CD4-positive, alpha-beta memory T cell (primary cell): ENCODE measurements around the gene OBSCN. TPM values are rescaled to one million over a fixed set of nuclear protein-coding genes. Genes with fewer than 3 reads are reported as not detected.

Experiments
- CTCF ChIA-PET: fragments of 350-600 bp; sonication (Branson Sonifier 250); formaldehyde crosslinking; loops from one replicate; lab custom pipeline; 2021; ENCODE audit warnings: inconsistent platforms; ENCODE audit not compliant: partially characterized antibody; lab: Charles Lee
- POLR2A ChIA-PET: fragments of 350-600 bp; sonication (Branson Sonifier 250); formaldehyde crosslinking; loops from one replicate; lab custom pipeline; 2021; ENCODE audit not compliant: partially characterized antibody; lab: Charles Lee
- DNase-seq, 5 donors: peaks; one replicate each; pipeline versions ENCODE4 v3.0.0 to v3.0.0-alpha.2; 2020 to 2022; ENCODE audit warnings: mixed read lengths in 1 of 5
- H3K27ac ChIP-seq: one replicate; pipeline ENCODE4 v1.7.0; 2013; ENCODE audit warnings: low read depth, low read length
- H3K27me3 ChIP-seq: 2 replicates; pipeline ENCODE4 v1.7.0; 2013; ENCODE audit warnings: mild to moderate bottlenecking, low read length, moderate library complexity; ENCODE audit not compliant: insufficient read depth
- H3K36me3 ChIP-seq: 2 replicates; pipeline ENCODE4 v1.7.0; 2013; ENCODE audit warnings: mild to moderate bottlenecking, low read length, moderate library complexity; ENCODE audit not compliant: insufficient read depth
- H3K4me1 ChIP-seq: 2 replicates; pipeline ENCODE4 v1.7.0; 2013; ENCODE audit warnings: mild to moderate bottlenecking, low read length, moderate library complexity; ENCODE audit not compliant: insufficient read depth
- H3K4me3 ChIP-seq, 2 donors: one replicate each; pipeline ENCODE4 v1.7.0; 2013; ENCODE audit warnings: low read length in 2 of 2, mild to moderate bottlenecking in 1 of 2
- H3K9me3 ChIP-seq, 2 donors: one replicate each; pipeline ENCODE4 v1.7.0; 2013; ENCODE audit warnings: low read length in 2 of 2, control low read depth in 1 of 2; ENCODE audit not compliant: control insufficient read depth in 1 of 2
- H3K27ac Mint-ChIP-seq, 7 donors: one replicate each; pipeline ENCODE4 v1.8.0; 2020 to 2021; ENCODE audit warnings: mixed read lengths in 7 of 7, mild to moderate bottlenecking in 6 of 7, inconsistent platforms in 3 of 7, moderate library complexity in 3 of 7
- H3K27me3 Mint-ChIP-seq, 2 donors: one replicate each; pipeline ENCODE4 v1.8.0; 2020 to 2021; ENCODE audit warnings: mixed read lengths in 2 of 2
- H3K36me3 Mint-ChIP-seq, 2 donors: one replicate each; pipeline ENCODE4 v1.8.0; 2020 to 2021; ENCODE audit warnings: mixed read lengths in 2 of 2, inconsistent platforms in 1 of 2, mild to moderate bottlenecking in 1 of 2
- H3K4me1 Mint-ChIP-seq, 4 donors: one replicate each; pipeline ENCODE4 v1.8.0; 2020 to 2021; ENCODE audit warnings: mixed read lengths in 4 of 4, mild to moderate bottlenecking in 1 of 4
- H3K4me3 Mint-ChIP-seq, 8 donors: one replicate each; pipeline ENCODE4 v1.8.0; 2020 to 2021; ENCODE audit warnings: mixed read lengths in 8 of 8, mild to moderate bottlenecking in 7 of 8, moderate library complexity in 6 of 8, inconsistent platforms in 3 of 8
- H3K9me3 Mint-ChIP-seq, 8 donors: one replicate each; pipeline ENCODE4 v1.8.0; 2020 to 2021; ENCODE audit warnings: mixed read lengths in 8 of 8, mild to moderate bottlenecking in 5 of 8, inconsistent platforms in 3 of 8, moderate library complexity in 1 of 8
- intact Hi-C: fragments of 100-400 bp; cut with micrococcal nuclease; formaldehyde crosslinking; loops from one replicate; pipeline ENCODE4 v1.15.1; 2023
- polyA plus RNA-seq, 2 donors: library from polyadenylated mRNA; unstranded; fragments of 300-500 nt; fragmentation: Illumina TruSeq; gene quantifications; one replicate each; pipeline ENCODE4 v1.2.3, GENCODE V29; 2021
- total RNA-seq, 2 experiments: library from RNA; stranded (reverse); gene quantifications; one replicate each; pipeline ENCODE4 v1.2.3, GENCODE V29; 2021

Gene OBSCN
- total and polyA plus RNA-seq, 4 experiments from 2014 or later: 0.19 to 91.4 (median 39.8) TPM

GRCh38 chr1:228165372-228166169 lies 42.3 kb upstream of the OBSCN start, which contains the start of gene IBA57:
Gene IBA57, plus strand, starts transcription at chr1:228165804. Its CDS starts 13 bp downstream, at chr1:228165817.
- H3K9me3 ChIP-seq: no peaks in the 10 kb centered on the region
- H3K4me3 Mint-ChIP-seq: peak within 1 kb of the TSS; percentile 90 to 98 (median 92)
- H3K4me1 ChIP-seq: peaks cover 38% of the 10 kb centered on the region
- intact Hi-C loops: loop anchor here (1.0 to 10.0 kb wide), 15 partner anchors 9 to 1223 kb away; partner anchors contain the start of genes ARF1, C1orf35, COQ8A and GUK1
- peaks cover 0 to 2% (median 0%) of the 10 kb centered on the region in 8 donors for H3K9me3 Mint-ChIP-seq
- peak within 1 kb of the TSS; percentile 73 to 76 for H3K4me3 ChIP-seq
- POLR2A ChIA-PET: interaction anchor here (0.9 to 4.9 kb wide), 34 partner anchors 9 to 1227 kb away, joined by 3 to 127 read pairs (median 7); partner anchors contain the start of genes ARF1, C1orf35, GUK1 and MRPL55
- peak within 1 kb of the TSS; percentile 96 to 99 (median 98) for H3K27ac Mint-ChIP-seq
- H3K36me3 Mint-ChIP-seq: peaks cover 3 to 9% of the 10 kb centered on the region in 2 donors
- H3K36me3 ChIP-seq: no peaks in the 10 kb centered on the region
- DNase-seq: peak; percentile 99 to 100 (median 100)
- H3K27me3 Mint-ChIP-seq: no peaks in the 10 kb centered on the region
- CTCF ChIA-PET: interaction anchor here (0.7 to 5.1 kb wide), 20 partner anchors 9 to 259 kb away, joined by 3 to 66 read pairs (median 5); partner anchors contain the start of genes GUK1 and MRPL55
- no peaks in the 10 kb centered on the region for H3K27me3 ChIP-seq
- peak within 1 kb of the TSS; percentile 96 for H3K27ac ChIP-seq
- peaks cover 22 to 70% (median 44%) of the 10 kb centered on the region in 4 donors for H3K4me1 Mint-ChIP-seq

- Mint-ChIP-seq H3K4me3 (peak overlapping the region; percentile 72 to 98 (median 86)), H3K9me3 (peaks cover 0 to 2% (median 0%) of the 10 kb centered on the region in 8 donors), H3K27ac (peak overlapping the region; percentile 91 to 98 (median 96)), H3K4me1 (peaks cover 22 to 70% (median 44%) of the 10 kb centered on the region in 4 donors), H3K27me3 (no peaks in the 10 kb centered on the region), H3K36me3 (peaks cover 3 to 10% of the 10 kb centered on the region in 2 donors)
- H3K4me3 ChIP-seq: peak overlapping the region; percentile 38 to 73
- H3K27me3 ChIP-seq: no peaks in the 10 kb centered on the region
- ChIA-PET POLR2A (interaction anchor here (0.8 to 4.9 kb wide), 28 partner anchors 9 to 379 kb away, joined by 3 to 127 read pairs (median 7); partner anchors contain the start of genes ARF1, C1orf35, GUK1 and MRPL55), CTCF (interaction anchor here (1.0 to 5.1 kb wide), 16 partner anchors 8 to 258 kb away, joined by 3 to 66 read pairs (median 5); partner anchors contain the start of genes GUK1 and MRPL55)
- H3K4me1 ChIP-seq: peaks cover 38% of the 10 kb centered on the region
- no peaks in the 10 kb centered on the region for H3K36me3 ChIP-seq
- intact Hi-C loops: loop anchor here (1.0 to 10.0 kb wide), 9 partner anchors 8 to 1224 kb away; partner anchors contain the start of genes ARF1, COQ8A and MRPL55
- peak in 4 of 5 donors; percentile 70 to 85 (median 76) for DNase-seq
- H3K27ac ChIP-seq: peak overlapping the region; percentile 96
- H3K9me3 ChIP-seq: no peaks in the 10 kb centered on the region
Observed at GRCh38 chr1:228166170-228166936, 41.5 kb upstream of the OBSCN start.

GRCh38 chr1:228168563-228169270 lies 39.1 kb upstream of the OBSCN start:
- CTCF ChIA-PET: interaction anchor here (0.6 to 3.7 kb wide), 3 partner anchors 12 to 310 kb away, joined by 3 to 20 read pairs (median 11); no protein-coding TSS in a partner anchor
- H3K4me1 ChIP-seq: peaks cover 23% of the 10 kb centered on the region
- Mint-ChIP-seq H3K4me1 (peaks cover 25 to 66% (median 43%) of the 10 kb centered on the region in 4 donors), H3K27ac (peak overlapping the region in 6 of 7 donors; percentile 29 to 96 (median 82)), H3K4me3 (peak overlapping the region in 3 of 8 donors; percentile 8 to 57 (median 21)), H3K27me3 (no peaks in the 10 kb centered on the region), H3K36me3 (peaks cover 3 to 10% of the 10 kb centered on the region in 2 donors), H3K9me3 (peaks cover 0 to 2% (median 0%) of the 10 kb centered on the region in 8 donors)
- H3K27me3 ChIP-seq: no peaks in the 10 kb centered on the region
- H3K36me3 ChIP-seq: no peaks in the 10 kb centered on the region
- no peaks in the 10 kb centered on the region for H3K9me3 ChIP-seq
- H3K4me3 ChIP-seq: no peak overlapping the region
- intact Hi-C loops: loop anchor here (5.0 to 10.0 kb wide), 3 partner anchors 381 to 1226 kb away; partner anchors contain the start of gene COQ8A
- no peak overlapping the region for H3K27ac ChIP-seq
- POLR2A ChIA-PET: interaction anchor here (0.7 to 4.9 kb wide), 3 partner anchors 27 to 87 kb away, joined by 3 to 127 read pairs (median 4); partner anchors contain the start of gene GUK1
- no peak for DNase-seq

DNA sequence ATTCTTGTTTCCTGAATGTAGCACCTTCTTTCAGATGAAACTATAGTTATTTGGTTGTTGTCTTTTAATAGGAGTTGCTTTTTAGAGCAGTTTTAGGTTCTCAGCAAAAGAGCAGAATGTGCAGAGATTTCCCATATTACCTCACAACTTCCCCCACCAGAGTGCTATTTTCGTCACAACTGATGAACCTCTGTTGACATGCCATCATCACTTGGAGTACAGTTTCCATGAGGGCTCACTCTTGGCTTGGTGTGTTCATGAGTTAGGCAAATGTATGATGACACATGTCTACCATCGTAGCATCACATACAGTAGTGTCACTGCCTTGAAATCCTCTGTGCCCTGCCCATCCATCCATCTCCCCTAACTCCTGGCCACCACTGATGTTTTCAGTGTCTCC lies 38.5 kb upstream of the OBSCN start:
- Histone ChIP-seq H3K4me1 (peaks cover 19% of the 10 kb centered on the region), H3K4me3 (no peak overlapping the region), H3K27ac (no peak overlapping the region), H3K9me3 (no peaks in the 10 kb centered on the region), H3K36me3 (no peaks in the 10 kb centered on the region), H3K27me3 (no peaks in the 10 kb centered on the region)
- Mint-ChIP-seq H3K27me3 (no peaks in the 10 kb centered on the region), H3K36me3 (peaks cover 3 to 10% of the 10 kb centered on the region in 2 donors), H3K27ac (peak overlapping the region in 6 of 7 donors; percentile 20 to 96 (median 73)), H3K9me3 (peaks cover 0 to 2% (median 0%) of the 10 kb centered on the region in 8 donors), H3K4me1 (peaks cover 23 to 60% (median 38%) of the 10 kb centered on the region in 4 donors), H3K4me3 (no peak overlapping the region)
- intact Hi-C loops: loop anchor here (5.0 to 10.0 kb wide), 3 partner anchors 382 to 1227 kb away; partner anchors contain the start of gene COQ8A
- ChIA-PET POLR2A (no interaction called here), CTCF (interaction anchor here (3.2 kb wide), 1 partner anchor 11 kb away, joined by 11 read pairs; no protein-coding TSS in a partner anchor)
- no peak for DNase-seq

GRCh38 chr1:228170666-228171065 lies 37.2 kb upstream of the OBSCN start:
- POLR2A ChIA-PET: no interaction called here
- Mint-ChIP-seq H3K27ac (peak overlapping the region in 1 of 7 donors; percentile 96), H3K4me3 (no peak overlapping the region), H3K27me3 (no peaks in the 10 kb centered on the region), H3K4me1 (peaks cover 21 to 47% (median 31%) of the 10 kb centered on the region in 4 donors), H3K36me3 (peaks cover 3 to 11% of the 10 kb centered on the region in 2 donors), H3K9me3 (peaks cover 0 to 2% (median 0%) of the 10 kb centered on the region in 8 donors)
- H3K27ac ChIP-seq: no peak overlapping the region
- peaks cover 2% of the 10 kb centered on the region for H3K36me3 ChIP-seq
- H3K9me3 ChIP-seq: no peaks in the 10 kb centered on the region
- peaks cover 14% of the 10 kb centered on the region for H3K4me1 ChIP-seq
- DNase-seq: no peak
- H3K27me3 ChIP-seq: no peaks in the 10 kb centered on the region
- intact Hi-C loops: no loop called here
- H3K4me3 ChIP-seq: no peak overlapping the region
- CTCF ChIA-PET: interaction anchor here (1.5 to 3.2 kb wide), 2 partner anchors 10 to 288 kb away, joined by 4 to 11 read pairs; no protein-coding TSS in a partner anchor
